AML-193 (cell line): ENCODE results near the gene PITPNM2.
A peak's percentile ranks its signal among the peaks of the same experiment; 100 is the strongest.
"Not testable (repeated sequence)": the region's sequence is repeated elsewhere in the genome, so short reads cannot be mapped to it uniquely, and the experiment has no call there.

Experiments
- DNase-seq, 2 experiments: peaks; one replicate each; lab custom pipeline; 2025; lab: John Stamatoyannopoulos, UW

PITPNM2 gene

DNA sequence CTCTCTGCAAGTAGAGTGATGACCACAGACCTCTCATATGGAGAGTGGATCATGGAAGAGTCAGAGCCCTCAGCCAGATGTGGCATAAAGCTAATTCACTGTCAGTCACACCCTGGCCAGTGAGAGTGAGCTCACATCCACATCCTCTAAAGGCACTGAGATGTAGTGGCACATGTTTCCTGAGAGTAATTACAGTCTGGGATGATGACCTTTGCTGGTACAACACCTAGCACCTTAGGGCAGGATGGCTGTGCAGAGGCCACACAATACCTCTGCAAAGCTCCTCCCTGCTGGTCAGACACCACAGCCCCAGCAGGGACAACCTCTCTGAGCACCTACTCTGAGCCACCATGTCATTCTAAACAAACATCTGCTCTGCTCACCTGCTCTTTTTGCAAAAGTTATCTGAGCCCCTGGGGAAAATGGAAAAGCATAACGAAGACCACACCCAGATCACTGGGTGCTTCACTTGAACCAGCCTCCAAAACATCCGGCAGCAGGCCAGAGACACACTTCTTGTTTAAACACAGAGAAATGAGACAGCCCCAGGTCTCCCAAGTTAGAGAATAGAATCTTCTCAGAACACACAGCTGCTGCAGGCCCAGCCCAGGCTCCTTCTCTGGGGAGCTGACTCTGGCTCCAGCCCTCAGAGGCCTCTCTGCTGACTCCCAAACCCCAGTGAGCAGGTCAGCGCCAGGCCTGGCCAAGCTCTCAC is 30.3 kb downstream of the PITPNM2 start:
- no peak for DNase-seq

DNA sequence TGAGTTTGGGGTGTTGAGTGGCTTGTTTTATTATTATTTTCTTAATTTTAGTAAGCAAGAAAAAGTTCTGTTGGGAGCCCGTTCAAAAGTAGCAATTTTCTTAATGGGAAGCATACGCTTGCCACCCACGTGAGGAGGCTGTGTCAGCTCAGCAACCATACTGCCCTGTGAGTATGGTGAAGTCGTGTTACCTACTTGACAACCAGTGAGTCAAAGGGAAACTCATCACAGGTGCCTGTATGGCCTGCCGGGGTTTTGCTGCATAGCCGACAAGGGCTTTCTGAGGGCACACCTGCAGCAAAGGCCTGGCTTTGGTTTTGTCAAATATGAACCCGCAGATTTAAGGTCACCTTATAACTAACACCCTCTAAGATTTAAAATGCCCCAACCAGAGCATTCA is 31.1 kb downstream of the PITPNM2 start:
- DNase-seq, result no peak

DNA sequence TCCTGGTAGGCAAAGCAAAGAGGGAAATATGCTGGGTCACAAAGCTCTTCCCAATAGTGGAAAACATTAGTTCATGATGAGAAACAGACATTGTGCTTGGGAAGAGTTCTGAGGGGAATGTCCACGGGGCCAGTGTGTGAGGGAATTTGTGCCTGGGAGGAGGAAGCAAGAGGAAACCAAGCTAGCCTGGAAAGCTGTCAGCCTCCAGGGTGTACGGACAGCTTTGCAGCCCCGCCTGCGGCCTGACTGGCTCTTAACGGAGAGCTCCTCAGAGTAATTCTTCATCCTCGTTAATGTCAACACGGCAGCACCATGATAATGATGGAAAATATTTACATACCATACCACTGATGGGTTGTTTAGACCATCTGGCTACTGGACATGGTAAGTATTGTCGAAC is 32.4 kb downstream of the PITPNM2 start:
- no peak for DNase-seq

DNA sequence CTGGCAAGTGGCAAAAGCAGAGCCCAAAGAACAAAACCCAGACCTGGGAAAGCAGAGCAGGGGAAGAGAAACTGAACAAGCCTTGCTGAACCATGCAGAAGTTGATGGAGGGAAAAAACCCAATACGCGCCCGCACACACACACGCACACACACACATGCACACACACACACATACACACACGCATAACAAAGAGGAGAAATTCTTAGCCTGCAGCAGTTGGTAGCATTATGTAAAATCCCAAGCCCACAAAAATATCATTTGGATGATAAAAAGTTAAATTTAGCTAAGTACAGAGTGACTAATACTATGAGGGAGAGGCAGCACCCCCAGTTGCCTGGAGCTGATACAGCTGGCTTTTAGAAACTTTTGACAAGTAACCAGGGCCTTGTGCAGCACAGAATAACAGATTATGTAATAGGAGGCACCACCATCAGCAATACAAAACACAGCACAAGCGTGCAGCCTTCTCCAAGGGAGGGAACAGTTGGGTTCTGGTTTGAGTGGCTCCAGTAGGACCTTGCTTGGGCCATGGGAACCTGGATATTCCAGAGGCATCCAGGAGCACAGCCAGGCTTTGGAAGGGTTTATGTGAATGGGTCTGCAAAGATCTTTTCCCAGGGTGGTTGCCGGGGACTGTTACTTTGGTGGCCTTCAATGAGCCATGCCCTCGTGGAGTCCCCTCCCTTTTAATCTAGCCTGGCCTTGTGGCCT is 35.3 kb downstream of the PITPNM2 start:
- DNase-seq, result no peak

DNA sequence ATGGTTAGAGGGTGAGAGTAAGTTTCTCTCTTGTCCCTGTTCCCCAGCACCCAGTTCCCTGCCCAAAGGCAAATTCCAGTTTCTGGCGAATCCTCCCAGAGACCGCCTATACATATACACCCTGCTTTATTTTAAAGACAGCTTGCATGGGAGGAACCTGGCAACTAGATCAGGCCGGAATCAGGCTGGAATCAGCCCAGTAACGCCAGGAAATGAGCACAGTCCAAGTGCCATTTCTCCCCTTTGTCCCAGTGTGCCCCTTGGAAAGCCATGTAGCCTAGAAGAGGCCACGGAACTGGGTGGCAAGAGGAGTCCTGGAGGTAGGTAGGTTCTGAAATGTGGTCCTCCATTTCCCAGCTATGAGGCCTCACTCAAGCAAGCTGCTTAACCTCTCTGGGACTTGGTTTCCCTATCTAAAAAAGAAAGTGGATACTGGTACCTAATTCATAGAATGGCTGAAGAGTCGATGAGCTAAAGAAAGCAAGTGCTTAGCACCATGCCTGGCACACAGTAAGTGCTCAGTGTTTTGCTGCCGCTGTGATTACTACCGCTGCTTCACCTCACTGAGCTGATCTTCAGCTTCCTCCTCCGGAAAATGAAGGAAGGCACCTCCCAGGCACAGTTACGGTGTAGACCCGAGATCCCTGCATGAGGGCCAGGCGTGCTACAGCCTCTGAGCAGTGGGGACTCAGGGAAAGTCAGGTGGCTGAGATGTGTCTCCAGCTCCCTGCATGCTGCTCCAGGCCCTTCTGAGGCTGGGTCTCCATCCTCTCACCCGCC is 36.4 kb downstream of the PITPNM2 start:
- no peak for DNase-seq

DNA sequence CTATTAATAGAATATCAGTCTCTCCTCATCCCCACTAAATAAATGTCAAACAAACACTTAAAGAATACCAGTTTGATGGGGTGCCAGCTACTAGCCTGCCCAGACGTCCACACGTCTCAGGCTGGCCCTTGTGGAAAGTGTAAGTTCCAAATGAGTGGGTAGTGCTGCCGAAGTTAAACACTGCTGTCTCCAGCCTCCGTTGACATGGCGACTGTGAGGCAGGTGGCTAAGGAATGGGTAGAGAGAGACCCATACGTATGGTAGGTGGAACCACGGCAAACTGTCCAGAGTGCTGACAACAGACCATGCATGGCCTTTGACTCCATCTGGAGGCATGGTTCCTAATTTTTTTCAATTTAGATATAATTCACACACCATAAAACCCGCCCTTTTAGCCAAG is 37.9 kb downstream of the PITPNM2 start:
- DNase-seq, result no peak

DNA sequence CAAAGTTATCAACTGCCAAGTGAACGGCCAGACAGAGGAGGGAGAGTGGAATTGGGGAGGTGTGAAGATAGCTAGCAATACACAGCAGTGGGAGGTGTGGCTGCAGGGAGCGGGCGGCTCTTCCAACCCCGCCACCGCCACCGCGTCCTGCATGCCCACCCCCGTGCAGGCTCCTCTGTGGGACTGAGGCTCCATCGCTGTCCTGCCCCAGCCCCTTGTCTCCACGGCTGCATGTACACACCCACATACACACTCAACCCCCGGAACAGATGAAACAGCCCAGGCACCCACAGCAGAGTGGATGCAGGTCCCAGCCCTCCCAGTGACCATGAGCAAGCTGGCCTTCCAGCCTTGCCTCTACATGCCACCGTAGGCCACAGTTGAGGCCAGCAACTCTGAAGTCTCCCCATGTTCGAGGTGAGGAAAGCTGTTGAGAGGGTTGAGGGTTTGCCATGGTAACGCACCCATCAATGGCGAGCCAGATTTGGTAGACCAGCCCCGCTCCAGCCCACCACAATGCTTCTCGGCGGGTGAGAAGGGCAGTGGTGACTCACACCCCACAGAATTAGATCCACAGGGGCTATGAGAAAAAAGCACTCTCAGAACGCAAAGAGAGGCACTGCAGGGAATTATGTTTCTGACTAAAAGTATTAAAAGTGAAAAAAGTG is 39.3 kb downstream of the PITPNM2 start:
- DNase-seq, result no peak

DNA sequence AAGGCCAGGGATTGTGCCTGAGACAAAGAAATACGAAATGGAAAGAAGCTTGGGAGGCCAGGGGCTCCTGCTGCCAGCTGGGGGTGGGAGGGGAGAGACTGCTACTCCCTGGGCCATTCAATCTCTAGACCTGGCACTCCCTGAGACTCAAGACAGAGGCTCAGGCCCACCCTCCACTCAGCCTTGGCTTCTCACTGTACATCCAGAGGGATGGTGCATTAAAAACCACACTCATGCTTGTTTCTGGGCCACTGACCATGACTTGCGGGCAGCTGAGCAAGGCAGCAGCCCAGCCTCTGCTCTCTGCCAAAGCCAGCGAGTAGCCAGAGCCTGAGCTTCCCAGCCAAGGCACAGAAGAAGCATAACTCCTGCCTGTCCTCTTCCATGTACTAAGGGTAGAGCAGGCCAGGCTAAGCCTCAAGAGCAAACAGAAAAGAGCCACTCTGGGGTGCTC is 41.5 kb downstream of the PITPNM2 start:
- no peak for DNase-seq

DNA sequence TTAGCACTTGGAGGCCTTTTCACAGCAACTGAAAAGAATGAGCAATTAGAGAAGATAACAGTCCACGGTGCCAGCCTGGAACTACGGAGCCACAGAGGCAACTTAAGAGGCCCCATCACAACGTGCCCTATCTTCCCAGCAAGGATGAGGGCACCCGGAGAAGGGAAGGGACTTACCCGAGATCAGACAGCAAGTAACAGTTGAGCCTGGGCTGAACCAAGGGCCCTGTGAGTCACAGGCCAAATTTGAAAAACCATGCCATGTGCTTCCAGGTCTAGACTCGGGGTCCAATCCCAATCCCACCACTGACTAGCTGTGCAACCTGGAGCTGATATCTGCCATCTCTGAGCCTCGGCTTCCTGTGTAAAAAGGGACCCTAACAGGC is 42.2 kb downstream of the PITPNM2 start:
- DNase-seq, result no peak

DNA sequence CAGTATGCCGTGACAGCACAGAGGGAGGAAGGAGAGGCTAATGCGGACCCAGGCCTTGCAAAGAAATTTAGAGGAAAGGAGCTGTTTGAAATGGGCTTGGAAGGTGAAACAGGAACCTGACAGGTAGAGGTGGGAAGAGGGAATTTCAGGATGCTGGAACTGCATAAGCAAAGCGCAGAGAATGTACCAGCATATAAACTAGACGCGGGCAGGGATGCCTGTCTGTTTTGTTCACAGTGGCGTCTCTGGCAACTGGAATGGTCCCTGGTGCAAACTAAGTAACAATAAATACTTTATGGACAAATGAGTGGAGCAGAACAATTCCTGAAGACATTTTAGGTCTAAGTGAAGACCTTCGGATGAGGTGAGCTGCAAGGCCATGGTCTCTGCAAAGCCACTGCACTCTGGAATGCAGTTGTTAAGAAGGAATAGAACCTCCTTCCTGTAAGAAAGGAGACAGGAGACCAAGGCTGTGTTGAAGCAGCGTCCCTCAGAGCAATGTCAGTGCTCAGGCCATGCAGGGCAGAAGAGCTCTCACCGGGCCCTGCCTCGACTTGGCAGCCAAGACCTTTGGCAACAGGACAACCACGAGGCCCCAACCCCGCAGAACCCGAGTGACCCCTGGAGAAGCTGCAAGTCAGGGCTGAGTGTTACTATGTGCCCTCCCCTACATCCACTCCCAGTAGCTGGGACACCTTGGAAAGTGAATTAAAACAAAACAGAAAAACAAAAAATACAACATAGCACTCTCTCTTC is 42.8 kb downstream of the PITPNM2 start:
- no peak for DNase-seq

DNA sequence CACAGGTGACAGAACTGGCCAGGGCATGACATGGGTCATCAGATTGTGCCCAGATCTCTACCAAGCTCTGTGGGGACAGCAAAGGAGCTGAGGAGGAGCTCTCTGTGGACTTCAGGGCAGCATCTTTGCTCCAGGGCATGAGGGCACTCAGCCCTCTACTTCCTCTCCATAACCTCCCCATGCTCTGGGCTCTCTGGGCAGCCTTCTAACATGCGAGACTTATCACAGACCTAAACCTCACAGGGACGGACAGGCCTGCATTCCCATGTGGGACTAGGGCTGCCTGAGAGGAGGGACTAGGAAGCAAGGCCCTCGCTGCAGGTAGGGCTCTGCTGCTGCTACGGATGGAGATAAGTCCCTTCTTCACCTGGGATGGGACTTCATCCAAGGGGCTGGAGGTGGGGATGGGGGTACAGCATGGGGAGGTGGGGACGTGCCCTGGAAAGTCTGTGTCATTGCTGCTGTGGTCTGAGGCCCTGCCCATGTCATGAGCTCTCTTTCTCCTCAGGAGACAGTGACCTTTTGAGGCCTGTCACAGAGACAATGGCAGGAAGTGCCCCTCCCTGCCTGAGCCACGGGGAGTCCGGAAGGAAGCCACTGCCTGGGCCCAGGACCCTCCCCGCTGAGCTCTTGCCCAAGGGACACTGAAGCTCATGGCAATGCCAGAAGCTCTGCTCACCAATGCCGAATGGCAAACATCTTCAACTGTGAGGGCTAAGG is 44.1 kb downstream of the PITPNM2 start:
- peak; percentile 17 to 31 for DNase-seq

DNA sequence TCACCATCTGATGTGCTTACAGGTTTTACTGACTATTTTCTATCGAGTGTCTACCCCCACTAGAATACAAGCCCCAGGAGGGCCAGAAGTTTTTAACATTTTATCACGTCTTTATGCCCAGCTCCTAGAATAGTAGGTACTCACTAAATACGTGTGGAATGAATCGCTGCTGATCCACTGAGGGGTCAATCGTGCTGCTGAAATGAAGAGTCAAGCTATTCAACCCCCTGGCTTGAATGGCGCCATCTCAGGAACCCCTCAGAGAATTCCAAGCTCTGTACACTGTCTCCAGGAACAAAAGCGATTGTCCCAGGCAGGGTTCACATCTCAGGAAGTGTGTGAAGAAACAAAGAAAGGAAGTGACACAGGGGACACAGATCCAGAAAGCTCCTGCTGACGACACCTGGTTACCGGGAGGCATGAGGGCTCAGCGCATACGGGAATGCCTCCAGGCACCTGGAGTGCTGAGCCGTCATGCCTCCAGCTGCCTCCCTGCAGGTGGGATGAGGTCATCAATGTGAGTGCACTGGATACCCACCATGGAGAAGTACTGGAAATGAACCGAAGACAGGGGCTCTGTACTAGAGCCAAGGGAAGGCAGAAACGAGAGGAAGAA is 45.6 kb downstream of the PITPNM2 start:
- DNase-seq, result no peak

DNA sequence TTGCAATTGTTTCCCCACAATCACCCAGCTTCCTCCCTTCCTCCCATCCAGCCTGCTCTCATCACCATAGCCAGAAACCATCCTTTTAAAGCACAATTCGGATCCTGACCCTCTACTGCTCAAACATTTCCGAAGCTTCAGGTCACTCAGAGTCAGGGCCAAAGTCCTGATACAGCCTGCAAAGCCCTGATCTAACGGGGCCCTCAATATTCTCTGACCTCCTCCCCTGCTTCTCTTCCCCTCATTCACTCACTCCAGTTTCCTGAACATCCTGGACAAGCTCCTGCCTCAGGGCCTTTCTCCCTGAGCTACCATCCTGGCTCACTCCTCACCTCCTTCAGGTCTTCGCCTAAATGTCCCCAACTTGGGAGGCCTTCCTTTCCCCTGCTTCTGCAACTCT is 46.1 kb downstream of the PITPNM2 start:
- no peak for DNase-seq

DNA sequence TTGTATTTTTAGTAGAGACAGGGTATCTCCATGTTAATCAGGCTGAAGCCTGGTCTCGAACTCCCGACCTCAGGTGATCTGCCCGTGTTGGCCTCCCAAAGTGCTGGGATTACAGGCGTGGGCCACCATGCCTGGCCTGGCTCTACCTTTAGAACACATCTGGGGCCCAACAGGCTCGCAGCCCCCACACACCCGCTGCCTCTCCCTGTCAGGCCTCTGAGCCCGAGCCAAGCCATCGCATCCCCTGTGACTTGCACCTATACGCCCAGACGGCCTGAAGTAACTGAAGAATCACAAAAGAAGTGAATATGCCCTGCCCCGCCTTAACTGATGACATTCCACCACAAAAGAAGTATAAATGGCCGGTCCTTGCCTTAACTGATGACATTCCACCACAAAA is 46.8 kb downstream of the PITPNM2 start:
- not testable (repeated sequence) for DNase-seq

DNA sequence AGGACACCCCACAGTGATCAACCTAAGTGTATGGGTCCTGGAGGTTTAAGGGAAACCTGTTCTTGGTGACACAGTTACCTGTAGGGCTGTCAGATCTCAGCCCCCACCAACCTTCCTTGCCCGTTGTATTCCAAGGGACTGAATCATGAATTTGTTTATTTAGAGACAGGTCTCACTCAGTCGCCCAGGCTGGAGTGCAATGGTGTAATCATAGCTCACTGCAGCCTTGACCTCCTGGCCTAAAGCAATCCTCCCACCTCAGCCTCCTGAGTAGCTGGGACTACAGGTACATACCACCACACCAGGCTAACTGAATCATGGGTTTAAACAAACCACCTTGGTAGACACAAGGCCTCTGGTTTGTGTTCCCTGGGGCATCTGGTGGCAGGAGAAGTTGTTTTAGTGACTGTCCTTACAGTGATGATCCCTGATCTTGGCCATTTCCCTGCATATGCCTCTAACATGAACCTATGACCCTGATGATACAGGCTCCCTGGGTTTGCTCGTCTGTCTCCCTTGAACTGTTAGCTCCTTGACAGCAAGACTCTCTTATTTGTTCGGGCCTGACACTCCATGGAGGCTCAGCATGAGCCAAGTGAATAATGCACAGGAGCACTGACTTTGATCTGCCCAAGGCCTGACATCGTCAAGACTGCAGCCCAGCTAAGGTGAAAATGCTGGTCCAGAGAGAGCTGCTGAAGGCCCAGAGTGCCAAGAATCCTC is 47.9 kb downstream of the PITPNM2 start:
- DNase-seq, result no peak

DNA sequence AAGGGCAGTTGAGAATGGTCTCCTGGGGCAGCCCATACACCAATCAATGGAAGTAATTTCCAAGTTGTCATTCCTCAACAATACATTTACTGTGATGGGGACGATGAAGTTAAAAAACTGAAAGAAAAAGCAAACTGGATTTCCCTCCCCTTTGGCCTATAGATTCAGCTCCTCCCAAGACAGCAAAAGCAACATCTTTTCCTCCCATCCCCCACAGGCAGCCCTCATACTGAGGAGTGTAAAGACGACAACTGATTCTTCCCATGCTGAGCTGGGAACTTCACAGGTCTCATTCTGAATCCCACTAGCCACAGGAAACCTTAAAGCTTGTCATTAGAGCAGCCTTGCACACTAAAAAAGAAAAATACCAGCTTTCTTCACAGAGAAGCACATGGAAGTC is 48.5 kb downstream of the PITPNM2 start:
- DNase-seq, result no peak

DNA sequence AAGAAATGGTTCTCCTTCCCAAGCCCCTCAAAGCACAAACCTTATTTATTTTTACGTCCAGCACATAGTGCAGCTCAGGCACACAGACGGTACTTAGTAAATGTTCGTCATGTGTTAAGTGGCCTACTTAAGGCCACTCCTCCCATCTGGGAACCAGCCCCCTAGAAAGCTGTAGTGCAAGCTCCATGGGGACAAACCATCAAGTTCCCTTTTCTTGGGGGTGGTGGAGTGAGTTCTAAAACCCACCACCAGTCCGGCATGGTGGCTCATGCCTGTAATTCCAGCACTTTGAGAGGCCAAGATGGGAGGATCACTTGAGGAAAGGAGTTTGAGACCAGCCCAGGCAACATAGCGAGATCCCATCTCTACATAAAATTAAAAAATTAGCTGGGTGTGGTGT is 49.4 kb downstream of the PITPNM2 start:
- no peak for DNase-seq
